Measurements from ENCODE around the gene ZNF724. TPM values are rescaled to one million over a fixed set of nuclear protein-coding genes. Genes with fewer than 3 reads are reported as not detected.
A peak's percentile ranks its signal among the peaks of the same experiment; 100 is the strongest.

The ZNF724 gene
- total RNA-seq, 1 donor from 2014 or later = 3.4 TPM

DNA sequence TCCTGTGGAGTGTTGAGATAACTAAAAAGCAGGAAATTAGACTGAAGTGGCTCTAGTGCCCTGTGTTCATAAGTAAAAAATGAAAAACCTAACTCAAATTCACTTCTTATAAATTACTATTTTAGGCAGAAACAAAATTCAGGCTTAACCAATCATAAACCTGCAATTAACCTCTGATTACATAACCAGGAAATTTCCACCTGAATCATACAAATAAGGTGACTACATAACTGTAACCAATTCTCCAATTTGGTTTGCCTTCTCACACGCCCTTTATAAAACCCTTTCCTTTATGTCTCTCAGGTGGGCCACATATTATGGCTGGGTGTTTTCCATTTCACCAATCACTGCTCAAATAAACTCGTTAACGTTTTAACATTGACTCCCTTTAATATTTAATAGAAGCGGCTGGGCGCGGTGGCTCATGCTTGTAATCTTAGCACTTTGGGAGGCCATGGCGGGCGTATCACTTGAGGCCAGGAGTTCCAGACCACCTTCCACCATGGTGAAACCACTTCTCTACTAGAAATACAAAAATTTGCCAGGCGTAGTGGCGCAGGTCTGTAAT, 22.9 kb upstream of the ZNF724 start:
- no peak for DNase-seq (ENCODE audit: extremely low spot score, unreplicated experiment)
- Mint-ChIP-seq H3K27ac (ENCODE audit: unreplicated experiment) (peak overlapping the region; percentile 90), H3K36me3 (ENCODE audit: unreplicated experiment) (peaks cover 19% of the 10 kb centered on the region), H3K4me1 (ENCODE audit: unreplicated experiment) (peaks cover 14% of the 10 kb centered on the region), H3K4me3 (ENCODE audit: unreplicated experiment) (peak overlapping the region; percentile 93), H3K9me3 (ENCODE audit: unreplicated experiment) (no peaks in the 10 kb centered on the region), H3K27me3 (ENCODE audit: unreplicated experiment) (no peaks in the 10 kb centered on the region)
- TF ChIP-seq, protein P1, sequence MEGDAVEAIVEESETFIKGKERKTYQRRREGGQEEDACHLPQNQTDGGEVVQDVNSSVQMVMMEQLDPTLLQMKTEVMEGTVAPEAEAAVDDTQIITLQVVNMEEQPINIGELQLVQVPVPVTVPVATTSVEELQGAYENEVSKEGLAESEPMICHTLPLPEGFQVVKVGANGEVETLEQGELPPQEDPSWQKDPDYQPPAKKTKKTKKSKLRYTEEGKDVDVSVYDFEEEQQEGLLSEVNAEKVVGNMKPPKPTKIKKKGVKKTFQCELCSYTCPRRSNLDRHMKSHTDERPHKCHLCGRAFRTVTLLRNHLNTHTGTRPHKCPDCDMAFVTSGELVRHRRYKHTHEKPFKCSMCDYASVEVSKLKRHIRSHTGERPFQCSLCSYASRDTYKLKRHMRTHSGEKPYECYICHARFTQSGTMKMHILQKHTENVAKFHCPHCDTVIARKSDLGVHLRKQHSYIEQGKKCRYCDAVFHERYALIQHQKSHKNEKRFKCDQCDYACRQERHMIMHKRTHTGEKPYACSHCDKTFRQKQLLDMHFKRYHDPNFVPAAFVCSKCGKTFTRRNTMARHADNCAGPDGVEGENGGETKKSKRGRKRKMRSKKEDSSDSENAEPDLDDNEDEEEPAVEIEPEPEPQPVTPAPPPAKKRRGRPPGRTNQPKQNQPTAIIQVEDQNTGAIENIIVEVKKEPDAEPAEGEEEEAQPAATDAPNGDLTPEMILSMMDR (IDR thresholded peaks at IDR 0.05) = no peak

- Mint-ChIP-seq H3K36me3 (ENCODE audit: unreplicated experiment) (peaks cover 40% of the 10 kb centered on the region), H3K27me3 (ENCODE audit: unreplicated experiment) (no peaks in the 10 kb centered on the region), H3K4me3 (ENCODE audit: unreplicated experiment) (no peak overlapping the region), H3K4me1 (ENCODE audit: unreplicated experiment) (no peaks in the 10 kb centered on the region), H3K9me3 (ENCODE audit: unreplicated experiment) (no peaks in the 10 kb centered on the region), H3K27ac (ENCODE audit: unreplicated experiment) (no peak overlapping the region)
- no peak for DNase-seq (ENCODE audit: extremely low spot score, unreplicated experiment)
- TF ChIP-seq, protein P1 (IDR thresholded peaks at IDR 0.05) = no peak
Observed at GRCh38 chr19:23263870-23264590, 13.8 kb upstream of the ZNF724 start.

- Mint-ChIP-seq H3K4me1 (ENCODE audit: unreplicated experiment) (no peaks in the 10 kb centered on the region), H3K4me3 (ENCODE audit: unreplicated experiment) (no peak overlapping the region), H3K27ac (ENCODE audit: unreplicated experiment) (no peak overlapping the region), H3K36me3 (ENCODE audit: unreplicated experiment) (peaks cover 35% of the 10 kb centered on the region), H3K9me3 (ENCODE audit: unreplicated experiment) (no peaks in the 10 kb centered on the region), H3K27me3 (ENCODE audit: unreplicated experiment) (no peaks in the 10 kb centered on the region)
- no peak for DNase-seq (ENCODE audit: extremely low spot score, unreplicated experiment)
- TF ChIP-seq, protein P1 (IDR thresholded peaks at IDR 0.05) = no peak
Observed at GRCh38 chr19:23263396-23263795, 13.2 kb upstream of the ZNF724 start.

- DNase-seq (ENCODE audit: extremely low spot score, unreplicated experiment) = no peak
- H3K4me1 Mint-ChIP-seq (ENCODE audit: unreplicated experiment) = no peaks in the 10 kb centered on the region
- H3K27me3 Mint-ChIP-seq (ENCODE audit: unreplicated experiment) = no peaks in the 10 kb centered on the region
- no peak overlapping the region for H3K27ac Mint-ChIP-seq (ENCODE audit: unreplicated experiment)
- H3K36me3 Mint-ChIP-seq (ENCODE audit: unreplicated experiment) = peaks cover 35% of the 10 kb centered on the region
- TF ChIP-seq, protein P1 (IDR thresholded peaks at IDR 0.05) = no peak
- no peak overlapping the region for H3K4me3 Mint-ChIP-seq (ENCODE audit: unreplicated experiment)
- H3K9me3 Mint-ChIP-seq (ENCODE audit: unreplicated experiment) = no peaks in the 10 kb centered on the region
Observed at GRCh38 chr19:23262920-23263319, 12.7 kb upstream of the ZNF724 start.

GRCh38 chr19:23261496-23262020, 11.4 kb upstream of the ZNF724 start:
- Mint-ChIP-seq H3K27me3 (ENCODE audit: unreplicated experiment) (no peaks in the 10 kb centered on the region), H3K9me3 (ENCODE audit: unreplicated experiment) (no peaks in the 10 kb centered on the region), H3K4me3 (ENCODE audit: unreplicated experiment) (no peak overlapping the region), H3K27ac (ENCODE audit: unreplicated experiment) (no peak overlapping the region), H3K36me3 (ENCODE audit: unreplicated experiment) (peaks cover 26% of the 10 kb centered on the region), H3K4me1 (ENCODE audit: unreplicated experiment) (no peaks in the 10 kb centered on the region)
- TF ChIP-seq, protein P1 (IDR thresholded peaks at IDR 0.05) = no peak
- DNase-seq (ENCODE audit: extremely low spot score, unreplicated experiment) = no peak

All from osteocyte (in vitro differentiated cells).